ENCODE data around the gene ENOX1.

Gene ENOX1

DNA sequence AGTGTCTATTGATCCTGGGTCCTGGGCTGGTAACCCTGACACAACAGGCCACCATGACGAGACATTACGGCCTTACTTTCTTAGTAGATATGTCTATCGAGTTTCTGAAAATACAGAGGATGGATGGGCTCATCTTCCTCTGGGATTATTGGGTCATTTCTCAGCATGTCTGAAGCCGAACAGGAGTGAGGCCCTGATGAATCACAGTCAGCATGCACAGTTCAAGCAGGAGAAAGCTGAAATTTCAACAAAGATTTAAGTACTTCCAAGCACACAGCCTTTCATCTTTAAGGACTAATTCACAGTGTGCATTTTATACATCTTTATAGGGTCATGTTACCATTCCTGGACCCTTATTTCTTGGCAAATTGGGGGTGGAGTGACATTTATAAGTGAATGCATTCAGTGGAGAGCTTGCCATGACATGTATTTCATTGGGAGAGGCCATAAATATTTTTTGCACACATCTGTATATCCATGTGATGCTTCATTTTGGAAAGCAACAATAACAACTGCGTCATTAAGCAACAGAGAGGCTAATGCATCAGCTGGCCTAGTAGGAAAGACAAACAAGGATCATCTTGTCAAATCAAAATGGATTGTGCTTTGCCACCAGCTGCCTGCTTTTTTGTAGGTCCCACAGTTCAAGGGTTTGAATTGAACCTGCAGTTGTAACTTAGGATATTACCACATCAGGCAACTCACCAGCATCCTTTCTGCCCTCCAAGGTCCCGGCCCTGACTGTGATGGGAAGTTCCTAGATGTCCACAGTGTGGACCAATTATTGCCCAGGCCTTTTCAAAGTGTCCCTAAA is 619.9 kb downstream of the ENOX1 start:
- in situ Hi-C loops (cut with MboI; ENCODE audit: low pct_unique_long_range_greater_than_20kb, low sequenced_read_pairs, unreplicated experiment) = no loop called here
- TF ChIP-seq, protein P1, sequence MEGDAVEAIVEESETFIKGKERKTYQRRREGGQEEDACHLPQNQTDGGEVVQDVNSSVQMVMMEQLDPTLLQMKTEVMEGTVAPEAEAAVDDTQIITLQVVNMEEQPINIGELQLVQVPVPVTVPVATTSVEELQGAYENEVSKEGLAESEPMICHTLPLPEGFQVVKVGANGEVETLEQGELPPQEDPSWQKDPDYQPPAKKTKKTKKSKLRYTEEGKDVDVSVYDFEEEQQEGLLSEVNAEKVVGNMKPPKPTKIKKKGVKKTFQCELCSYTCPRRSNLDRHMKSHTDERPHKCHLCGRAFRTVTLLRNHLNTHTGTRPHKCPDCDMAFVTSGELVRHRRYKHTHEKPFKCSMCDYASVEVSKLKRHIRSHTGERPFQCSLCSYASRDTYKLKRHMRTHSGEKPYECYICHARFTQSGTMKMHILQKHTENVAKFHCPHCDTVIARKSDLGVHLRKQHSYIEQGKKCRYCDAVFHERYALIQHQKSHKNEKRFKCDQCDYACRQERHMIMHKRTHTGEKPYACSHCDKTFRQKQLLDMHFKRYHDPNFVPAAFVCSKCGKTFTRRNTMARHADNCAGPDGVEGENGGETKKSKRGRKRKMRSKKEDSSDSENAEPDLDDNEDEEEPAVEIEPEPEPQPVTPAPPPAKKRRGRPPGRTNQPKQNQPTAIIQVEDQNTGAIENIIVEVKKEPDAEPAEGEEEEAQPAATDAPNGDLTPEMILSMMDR (IDR thresholded peaks at IDR 0.05; ENCODE audit: extremely low read depth, insufficient read depth, missing control alignments) = no peak
- no peak for DNase-seq (ENCODE audit: low spot score)
